DND-41 (cell line): Measurements from ENCODE around the gene PARS2.

Source experiments
- EZH2 ChIP-seq: IDR thresholded peaks from 3 replicates; pipeline ENCODE4 v1.6.1; 2012; ENCODE audit warnings: borderline replicate concordance, low read depth, mild to moderate bottlenecking, moderate library complexity, low read length, inconsistent platforms; ENCODE audit not compliant: severe bottlenecking
- TF ChIP-seq, protein P1 (sequence below): IDR thresholded peaks from 2 replicates; pipeline ENCODE4 v1.5.1; 2012; ENCODE audit warnings: borderline replicate concordance, low read length, moderate library complexity, mild to moderate bottlenecking; ENCODE audit not compliant: poor library complexity, severe bottlenecking; ENCODE audit errors: extremely low read depth

GRCh38 chr1:54754486-54755285 lies 9.6 kb downstream of the PARS2 start:
- TF ChIP-seq, protein P1, sequence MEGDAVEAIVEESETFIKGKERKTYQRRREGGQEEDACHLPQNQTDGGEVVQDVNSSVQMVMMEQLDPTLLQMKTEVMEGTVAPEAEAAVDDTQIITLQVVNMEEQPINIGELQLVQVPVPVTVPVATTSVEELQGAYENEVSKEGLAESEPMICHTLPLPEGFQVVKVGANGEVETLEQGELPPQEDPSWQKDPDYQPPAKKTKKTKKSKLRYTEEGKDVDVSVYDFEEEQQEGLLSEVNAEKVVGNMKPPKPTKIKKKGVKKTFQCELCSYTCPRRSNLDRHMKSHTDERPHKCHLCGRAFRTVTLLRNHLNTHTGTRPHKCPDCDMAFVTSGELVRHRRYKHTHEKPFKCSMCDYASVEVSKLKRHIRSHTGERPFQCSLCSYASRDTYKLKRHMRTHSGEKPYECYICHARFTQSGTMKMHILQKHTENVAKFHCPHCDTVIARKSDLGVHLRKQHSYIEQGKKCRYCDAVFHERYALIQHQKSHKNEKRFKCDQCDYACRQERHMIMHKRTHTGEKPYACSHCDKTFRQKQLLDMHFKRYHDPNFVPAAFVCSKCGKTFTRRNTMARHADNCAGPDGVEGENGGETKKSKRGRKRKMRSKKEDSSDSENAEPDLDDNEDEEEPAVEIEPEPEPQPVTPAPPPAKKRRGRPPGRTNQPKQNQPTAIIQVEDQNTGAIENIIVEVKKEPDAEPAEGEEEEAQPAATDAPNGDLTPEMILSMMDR: no peak
- no peak for TF ChIP-seq EZH2
